Measurements from ENCODE around the gene METAP2.
"Not testable (repeated sequence)": the region's sequence is repeated elsewhere in the genome, so short reads cannot be mapped to it uniquely, and the experiment has no call there.

METAP2 gene

DNA sequence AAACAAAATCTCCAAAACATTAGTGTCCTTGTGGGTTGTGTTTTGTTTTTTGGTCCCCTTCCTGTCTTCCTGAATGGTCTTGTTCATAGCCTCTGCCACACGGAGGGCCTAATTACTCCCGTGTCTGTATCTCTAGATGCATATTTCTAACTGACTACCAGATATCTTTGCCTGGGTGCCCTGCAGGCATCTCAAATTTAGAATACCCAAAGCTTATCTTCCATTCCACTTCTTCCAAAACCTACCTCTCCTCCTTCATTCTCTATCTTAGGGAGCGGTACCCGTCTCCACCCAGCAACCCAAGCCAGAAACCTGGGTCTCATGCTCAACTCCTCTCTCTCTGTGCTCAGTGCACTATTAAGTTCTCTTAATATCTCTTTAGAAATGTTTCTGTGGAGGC lies 10.9 kb upstream of the METAP2 start:
- DNase-seq, result no peak

DNA sequence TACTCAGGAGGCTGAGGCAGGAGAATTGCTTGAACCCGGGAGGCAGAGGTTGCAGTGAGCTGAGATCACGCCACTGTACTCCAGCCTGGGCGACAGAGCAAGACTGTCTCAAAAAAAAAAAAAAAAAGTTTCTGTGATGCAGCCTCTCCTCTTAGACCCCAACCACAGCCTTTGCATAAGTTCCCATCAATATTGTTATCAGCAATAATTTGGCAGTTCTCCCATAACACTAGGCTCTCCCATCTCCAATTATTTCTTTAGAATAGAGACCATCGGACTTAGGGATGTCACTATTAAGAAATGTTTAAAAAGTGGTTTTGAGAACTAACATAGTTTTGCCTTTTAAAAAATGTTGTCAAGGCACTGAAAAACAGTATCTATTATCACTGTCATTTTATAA lies 10.2 kb upstream of the METAP2 start:
- not testable (repeated sequence) for DNase-seq

DNA sequence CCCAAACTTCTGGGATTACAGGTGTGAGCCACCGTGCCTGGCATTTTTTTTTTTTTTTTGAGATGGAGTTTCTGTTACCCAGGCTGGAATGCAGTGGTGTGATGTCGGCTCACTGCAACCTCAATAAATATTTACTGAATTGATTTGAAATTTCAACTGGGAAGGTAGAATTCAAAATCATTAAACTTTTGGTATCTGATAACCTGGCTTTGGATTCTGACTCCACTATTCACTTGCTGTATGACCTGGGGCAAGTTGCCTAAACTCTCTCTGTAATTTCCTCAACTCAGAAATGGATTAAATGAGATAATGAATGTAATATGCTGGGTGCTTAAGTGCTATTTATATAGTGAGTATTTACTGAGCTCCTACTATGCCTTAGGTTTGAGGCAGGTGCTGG lies 8.7 kb upstream of the METAP2 start:
- no peak for DNase-seq

DNA sequence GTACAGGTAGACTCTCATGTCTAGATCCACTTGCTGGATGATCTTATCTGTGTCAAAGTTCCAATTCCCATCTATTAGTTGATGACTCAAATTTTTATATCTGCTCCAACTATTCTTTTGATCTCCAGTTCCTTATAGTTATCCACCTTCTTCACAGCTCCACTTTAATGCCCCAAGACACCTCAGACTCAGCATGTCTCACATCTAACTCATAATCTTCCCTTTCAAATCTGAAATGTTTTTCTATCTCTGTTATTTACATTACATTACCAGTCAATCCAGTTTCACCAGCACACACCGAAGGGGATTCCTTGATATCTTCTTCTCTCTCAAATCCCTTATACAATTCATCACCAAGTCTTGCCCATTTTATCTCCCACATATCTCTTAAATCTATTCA lies 3.7 kb upstream of the METAP2 start:
- DNase-seq, result no peak

DNA sequence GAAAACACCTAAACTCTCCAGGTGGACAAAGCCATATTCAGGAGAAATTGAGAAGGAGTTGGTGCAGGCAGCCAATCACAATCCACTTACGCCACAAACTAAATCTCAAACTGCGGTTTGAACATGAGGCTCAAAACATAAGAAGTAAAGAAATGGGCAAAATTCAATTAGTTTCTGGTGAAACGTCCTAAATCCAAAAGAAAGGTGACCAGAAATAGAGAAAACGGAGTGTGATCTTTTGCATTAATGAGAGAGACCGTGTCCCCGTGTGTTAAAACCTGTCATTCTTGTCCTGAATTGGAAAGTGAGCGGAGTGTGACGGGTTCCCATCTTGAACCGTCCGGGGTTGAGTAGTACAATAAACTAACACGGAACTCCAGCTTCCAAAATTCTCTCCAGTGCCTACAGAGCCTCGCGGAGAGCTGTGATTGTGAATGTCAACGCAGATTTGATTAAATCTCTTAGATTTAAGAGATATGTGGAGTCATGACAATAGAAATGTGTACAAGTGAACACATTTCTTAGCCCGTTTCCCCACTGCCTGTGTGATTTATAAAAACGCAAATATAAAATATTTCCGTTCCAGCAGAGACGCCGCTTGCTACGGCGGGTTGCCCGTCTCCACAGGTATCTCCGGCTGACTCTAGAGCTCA lies 595 bp upstream of the METAP2 start:
- peak; percentile 48 for DNase-seq

DNA sequence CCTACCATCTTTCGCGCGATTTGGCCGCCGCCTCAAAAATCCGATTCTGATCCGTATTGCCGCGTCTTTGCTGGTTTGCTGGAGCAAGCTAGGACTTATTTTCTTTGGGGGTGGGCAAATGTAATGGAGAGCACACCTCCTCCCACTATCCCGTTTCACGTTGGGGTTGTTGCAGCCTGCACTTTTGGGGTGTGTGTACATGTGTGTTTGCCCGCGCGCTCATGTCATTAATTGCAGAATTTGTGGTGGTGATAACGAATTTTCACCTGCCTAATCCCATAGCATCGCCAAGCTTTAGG lies 657 bp downstream of the METAP2 start:
- no peak for DNase-seq

DNA sequence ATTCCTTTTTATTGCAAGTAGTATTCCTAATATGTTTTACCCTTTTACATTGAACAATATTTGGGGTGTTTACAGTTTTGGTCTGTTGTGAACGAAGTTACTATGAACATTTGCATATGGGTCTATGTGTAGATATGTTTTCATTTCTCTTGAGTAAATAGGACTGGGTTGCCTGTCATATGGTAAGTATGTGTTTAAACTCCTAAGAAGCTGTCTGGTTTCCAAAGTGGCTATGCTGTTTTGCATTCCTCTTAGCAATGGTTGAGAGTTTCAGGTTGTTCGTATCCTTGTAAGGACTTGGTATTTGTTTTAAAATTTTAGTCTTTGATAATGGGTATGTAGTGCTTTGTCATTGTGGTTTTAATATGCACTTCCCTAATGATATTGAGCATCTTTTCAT lies 6.3 kb downstream of the METAP2 start:
- no peak for DNase-seq

DNA sequence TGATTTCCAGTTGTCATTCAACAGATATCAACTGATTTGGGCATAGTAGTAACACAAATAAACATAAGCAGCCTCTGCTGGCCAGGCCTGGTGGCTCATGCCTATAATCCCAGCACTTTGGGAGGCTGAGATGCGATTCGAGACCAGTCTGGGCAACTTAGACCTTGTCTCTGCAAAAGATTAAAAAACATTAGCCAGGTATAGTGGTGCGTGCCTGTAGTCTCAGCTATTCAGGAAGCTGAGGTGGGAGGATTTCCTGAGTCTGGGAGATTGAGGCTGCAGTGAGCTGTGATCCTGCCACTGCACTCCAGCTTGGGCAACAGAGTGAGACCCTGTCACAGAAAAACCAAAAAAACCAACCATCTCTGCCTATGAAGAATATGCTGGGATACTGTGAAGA lies 7.1 kb downstream of the METAP2 start:
- DNase-seq, result no peak

DNA sequence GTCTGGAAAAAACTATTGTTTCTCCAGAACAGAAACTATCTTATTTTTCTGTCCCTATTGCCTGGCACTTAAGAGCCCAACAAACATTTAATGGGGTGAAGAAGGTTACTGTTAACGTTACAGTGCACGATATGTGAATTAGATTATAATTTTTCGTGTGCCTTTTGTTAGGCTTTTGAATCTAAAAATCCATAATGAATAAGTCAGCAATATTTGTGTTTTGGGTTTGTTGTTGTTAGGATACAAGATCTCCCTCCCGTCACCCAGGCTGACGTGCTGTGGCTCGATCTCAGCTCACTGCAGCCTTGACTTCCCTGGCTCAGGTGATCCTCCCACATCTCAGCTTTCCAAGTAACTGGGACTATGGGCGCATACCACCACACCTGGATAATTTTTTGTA lies 7.9 kb downstream of the METAP2 start:
- no peak for DNase-seq

DNA sequence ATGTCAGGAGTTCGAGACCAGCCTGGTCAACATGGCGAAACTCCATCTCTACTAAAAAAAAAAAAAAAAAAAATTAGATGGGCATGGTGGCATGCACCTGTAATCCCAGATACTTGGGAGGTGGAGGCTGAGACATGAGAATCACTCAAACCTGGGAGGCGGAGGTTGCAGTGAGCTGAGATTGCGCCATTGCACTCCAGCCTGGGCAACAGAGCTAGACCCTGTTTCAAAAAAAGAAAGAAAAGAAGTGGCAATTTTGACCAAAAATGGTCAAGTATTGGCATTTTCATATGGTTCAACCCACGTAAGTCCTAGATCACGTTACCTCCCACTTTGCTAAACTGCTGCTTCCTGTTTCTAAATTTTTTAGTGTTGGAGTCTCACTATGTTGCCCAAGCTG lies 8.6 kb downstream of the METAP2 start:
- DNase-seq, result not testable (repeated sequence)

DNA sequence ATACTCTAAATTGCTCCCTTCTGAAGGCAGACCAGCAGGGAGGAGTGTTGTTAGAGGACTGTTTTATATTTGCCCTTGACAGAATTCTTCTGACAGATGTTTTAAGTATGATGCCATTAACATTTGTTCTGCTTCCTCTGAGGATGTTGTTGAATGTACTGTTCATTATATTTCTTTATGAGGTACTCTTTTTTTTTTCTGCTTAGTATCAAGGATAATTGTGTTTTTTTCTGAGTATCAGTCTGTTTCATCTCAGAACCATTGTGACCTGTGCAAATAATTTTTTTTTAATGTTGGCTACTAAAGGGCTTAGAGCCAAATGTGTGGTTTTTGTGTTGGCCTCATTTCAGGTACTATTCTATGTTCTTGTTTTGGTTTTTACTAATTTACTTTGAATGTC lies 10.6 kb downstream of the METAP2 start:
- no peak for DNase-seq

DNA sequence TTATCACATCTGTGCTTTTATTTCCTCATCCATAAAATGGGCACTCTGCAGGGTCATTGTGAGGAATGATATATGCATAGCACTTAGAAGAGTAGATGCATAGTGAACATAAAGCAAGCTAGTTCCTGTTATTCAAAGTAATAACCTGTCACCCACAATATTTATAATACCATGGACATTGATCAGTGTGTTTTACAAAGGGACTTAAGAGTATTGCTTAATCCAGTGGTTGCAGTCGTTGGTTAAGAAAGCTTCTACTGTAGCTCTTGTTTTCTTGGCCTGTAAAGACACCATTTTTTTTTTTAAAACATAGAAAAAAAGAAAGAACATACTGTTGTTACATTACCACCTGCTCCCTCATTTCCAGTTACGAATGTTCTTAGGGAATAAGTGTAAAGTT lies 13.1 kb downstream of the METAP2 start:
- no peak for DNase-seq

DNA sequence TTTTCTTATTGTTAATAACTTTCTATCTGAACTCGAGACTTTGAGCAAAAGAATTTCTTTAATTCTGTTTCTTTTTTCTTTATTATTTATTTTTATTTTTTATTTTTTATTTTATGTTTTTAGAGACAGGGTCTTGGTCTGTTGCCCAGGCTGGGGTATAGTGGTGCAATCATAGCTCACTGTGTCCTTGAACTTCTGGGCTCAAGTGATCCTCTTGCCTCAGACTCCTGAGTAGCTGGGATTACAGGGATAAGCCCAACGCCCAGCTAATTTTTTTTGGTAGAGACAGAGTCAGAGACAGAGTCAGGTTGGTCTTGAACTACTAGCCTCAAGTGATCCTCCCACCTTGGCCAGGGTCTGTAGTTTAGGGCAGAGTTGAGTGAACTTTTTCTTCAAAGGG lies 18.5 kb downstream of the METAP2 start:
- DNase-seq, result no peak

DNA sequence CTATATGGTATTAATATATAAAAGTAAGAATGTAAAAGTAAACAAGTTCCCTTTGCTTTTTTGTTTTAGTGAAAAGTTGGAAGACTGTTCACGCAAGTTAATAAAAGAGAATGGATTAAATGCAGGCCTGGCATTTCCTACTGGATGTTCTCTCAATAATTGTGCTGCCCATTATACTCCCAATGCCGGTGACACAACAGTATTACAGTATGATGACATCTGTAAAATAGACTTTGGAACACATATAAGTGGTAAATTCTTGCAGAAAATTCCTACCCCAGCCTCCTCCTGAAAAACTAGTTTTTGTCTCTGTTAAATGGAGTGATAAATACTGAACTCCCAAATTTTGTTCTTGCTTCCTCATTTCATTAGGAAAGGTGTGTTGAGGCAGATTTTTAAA lies 20.9 kb downstream of the METAP2 start:
- no peak for DNase-seq

DNA sequence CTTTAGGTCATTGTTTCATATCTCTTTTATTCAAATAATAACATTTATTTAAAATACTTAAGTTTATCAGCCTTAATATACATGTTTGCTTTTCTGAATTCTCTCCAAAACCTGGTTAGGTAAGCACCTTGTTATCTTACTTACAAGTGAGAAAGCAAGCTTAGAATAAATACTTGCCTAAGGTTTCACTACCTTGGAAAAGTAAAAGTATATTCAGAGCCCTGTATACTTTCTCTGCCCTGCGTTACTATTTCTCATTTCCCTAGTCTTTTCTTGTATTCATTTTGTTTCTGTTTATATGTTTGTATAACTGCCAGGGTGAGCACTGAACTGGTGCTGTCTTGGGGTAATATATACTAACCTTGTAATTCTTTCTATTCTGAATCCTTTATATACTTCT lies 21.5 kb downstream of the METAP2 start:
- no peak for DNase-seq

DNA sequence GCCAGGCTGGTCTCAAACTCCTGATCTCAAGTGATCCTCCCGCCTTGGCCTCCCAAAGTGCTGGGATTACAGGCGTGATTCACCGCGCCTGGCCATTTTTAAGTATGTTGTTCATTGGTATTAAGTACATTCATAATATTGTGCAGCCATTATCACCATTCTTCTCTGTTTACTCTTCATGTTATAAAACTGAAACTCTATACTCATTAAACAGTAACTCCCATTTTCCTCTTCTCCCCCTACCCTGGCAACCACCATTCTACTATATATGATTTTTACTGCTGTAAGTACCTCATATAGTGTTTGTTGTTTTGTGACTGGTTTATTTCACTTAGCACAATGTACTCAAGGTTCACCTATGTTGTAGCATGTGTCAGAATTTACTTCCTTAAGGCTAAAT lies 23.1 kb downstream of the METAP2 start:
- no peak for DNase-seq

DNA sequence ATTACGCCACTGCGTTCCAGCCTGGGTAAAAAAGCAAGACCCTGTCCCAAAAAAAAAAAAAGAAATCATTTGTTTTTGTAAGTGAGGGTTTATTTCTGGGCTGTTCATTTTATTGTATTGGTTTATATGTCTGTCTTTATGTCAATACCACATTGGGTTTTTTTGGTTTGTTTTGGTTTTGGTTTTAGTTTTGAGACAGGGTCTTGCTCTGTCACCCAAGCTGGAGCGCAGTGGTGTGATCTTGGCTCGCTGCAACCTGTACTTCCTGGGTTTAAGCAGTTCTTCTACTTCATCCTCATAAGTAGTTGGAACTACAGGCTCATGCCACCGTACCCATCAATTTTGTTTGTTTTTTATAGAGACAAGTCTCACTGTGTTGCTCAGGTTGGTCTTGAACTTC lies 25.0 kb downstream of the METAP2 start:
- no peak for DNase-seq

DNA sequence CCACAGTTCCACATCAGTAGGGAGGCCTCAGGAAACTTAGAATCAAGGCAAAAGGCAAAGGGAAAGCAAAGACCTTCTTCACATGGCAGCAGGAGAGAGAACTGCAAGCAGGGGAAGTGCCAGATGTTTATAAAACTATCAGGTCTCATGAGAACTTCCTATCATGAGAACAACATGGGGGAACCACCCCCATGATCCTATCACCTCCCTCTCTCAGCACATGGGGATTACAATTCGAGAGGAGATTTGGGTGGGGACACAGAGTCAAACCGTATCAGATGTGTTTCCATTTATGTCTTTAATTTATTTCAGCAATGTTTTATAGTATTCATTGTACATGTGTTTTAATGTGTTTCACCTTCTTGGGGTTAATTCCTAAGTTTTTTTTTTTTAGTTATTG lies 25.8 kb downstream of the METAP2 start:
- DNase-seq, result no peak

DNA sequence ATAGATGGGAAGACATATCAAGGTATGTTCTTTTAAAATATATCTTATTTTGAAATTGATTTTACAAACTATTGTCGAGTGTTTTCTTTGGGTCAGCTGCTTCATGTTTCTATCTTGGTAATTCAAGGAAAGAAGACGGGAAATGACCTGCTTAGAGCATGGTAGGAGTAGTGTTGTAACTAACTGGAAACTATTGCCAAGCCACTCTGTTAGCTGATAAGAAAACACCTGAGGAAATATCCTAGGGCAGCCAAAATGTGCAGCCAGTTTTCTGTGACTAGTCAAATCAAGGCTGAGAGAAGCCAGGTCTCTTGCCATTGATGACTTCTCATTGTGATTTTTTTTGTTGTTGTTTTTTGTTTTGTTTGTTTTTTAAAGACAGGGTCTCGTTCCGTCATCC lies 30.2 kb downstream of the METAP2 start:
- DNase-seq, result no peak

DNA sequence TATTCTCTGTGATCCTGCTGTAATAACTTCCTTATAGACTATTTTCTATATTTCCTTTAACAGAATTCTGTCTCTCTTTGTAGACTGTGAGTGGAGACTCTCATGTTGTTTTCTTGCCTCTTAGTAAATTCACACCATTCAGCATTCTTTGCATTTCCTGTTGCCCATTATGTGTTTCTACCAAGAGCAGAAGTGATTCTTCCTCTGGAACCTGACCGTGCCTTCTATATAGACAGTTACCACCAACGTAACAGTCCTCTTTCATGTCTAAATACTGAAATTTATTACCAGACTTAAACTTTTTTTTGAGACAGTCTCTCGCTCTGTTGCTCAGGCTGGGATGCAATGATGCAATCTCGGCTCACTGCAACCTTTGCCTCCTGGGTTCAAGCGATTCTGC lies 31.1 kb downstream of the METAP2 start:
- DNase-seq, result no peak

DNA sequence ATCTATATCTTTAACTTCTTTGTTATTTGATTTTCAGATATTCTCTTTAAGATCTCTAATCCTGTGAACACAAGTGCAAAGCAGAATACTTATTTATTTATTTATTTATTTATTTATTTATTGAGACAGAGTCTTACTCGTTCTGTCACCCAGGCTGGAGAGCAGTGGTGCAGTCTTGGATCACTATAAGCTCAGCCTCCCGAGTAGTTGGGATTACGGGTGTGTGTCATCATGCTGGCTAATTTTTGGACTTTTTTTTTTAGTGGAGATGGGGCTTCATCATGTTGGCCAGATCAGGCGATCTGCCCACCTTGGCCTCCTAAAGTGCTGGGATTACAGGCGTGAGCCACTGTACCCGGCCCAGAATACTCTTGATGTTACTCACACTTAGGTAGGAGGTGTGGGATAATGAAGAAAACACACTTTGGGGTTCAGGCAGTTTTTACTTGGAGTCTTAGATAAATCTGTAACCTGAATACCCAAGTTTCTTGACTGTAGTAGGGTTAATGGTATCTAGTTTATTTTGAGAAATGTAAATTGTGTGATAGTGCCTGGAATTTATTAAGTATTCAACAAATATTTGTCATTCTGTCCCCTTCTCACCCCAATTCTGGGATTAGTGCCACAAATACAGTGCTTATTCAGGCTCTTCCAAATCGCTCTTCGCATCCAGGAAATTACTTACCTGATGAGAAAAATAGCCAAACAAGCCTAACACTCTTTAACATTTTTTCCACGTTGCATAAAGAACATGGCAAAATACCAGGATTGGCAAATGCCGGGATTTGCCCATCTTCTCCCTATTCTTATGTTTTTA lies 33.0 kb downstream of the METAP2 start:
- DNase-seq, result no peak

DNA sequence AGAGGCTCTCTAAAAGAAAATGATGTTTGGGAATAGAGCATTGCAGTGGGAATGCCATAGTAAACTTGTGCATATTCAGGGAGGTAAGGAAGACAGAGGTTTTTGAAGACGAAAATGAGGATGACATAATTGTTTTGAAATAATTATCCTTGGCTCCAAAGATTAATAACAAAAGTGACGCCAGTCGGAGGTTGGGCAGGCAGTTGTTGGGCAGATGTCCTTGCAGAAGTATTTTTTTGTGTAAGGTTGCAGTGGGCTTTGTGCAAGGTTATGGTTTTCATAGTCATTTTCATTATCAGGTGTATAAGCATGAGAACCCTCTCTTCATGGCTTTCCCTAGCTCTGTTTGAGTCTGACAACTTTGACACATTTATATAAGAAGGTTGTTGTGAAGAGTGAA lies 35.3 kb downstream of the METAP2 start:
- DNase-seq, result no peak

DNA sequence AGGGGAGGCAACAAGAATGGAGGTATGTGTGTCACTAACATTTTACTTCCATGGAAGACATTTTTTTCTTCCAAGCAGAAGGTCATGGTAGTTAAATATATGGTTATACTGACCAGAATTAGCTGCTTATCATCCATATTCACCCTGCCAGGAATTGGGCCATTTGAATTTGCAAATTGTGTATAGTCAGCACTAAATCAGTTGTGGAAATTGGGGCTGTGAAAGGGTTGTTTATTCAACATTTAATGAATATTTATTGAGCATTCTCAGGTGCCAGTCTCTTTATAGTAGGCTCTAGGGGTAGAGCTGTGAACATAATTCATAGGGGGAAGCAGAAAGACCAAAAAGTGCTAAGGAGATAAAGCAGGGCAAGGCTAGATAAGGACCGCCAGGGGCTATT lies 38.0 kb downstream of the METAP2 start:
- no peak for DNase-seq

DNA sequence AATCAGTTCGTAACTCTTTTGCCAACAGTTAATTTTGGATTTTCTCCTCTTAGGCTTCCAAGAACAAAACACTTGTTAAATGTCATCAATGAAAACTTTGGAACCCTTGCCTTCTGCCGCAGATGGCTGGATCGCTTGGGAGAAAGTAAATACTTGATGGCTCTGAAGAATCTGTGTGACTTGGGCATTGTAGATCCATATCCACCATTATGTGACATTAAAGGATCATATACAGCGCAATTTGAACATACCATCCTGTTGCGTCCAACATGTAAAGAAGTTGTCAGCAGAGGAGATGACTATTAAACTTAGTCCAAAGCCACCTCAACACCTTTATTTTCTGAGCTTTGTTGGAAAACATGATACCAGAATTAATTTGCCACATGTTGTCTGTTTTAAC lies 39.6 kb downstream of the METAP2 start:
- no peak for DNase-seq

DNA sequence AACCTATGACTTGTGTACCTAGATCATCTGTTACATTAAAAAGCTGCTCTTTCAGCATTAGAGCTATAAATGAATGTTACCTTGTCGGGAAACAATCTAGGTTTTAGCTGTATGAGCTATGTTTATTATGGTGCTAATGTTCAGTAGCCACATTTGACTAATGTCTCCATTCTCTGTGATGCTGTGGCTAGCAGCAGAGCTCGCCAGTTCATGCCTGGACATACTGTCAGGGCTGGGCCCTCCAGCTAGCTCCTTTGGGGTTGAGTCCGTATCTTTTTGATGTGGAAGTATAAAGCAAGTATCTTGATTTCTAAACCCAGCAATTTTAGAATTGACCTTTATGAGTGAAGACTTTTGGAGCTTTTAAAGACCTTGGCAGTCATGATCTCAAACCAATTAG lies 41.2 kb downstream of the METAP2 start:
- no peak for DNase-seq
